ENCODE results near the gene SMAD3. TPM values are rescaled to one million over a fixed set of nuclear protein-coding genes. Genes with fewer than 3 reads are reported as not detected.

The SMAD3 gene
- polyA plus RNA-seq, 1 donor from 2014 or later: 1.0 TPM

- H3K9ac ChIP-seq (ENCODE audit: low read length): no peak overlapping the region
- H3K9me3 ChIP-seq (ENCODE audit: low read length): no peaks in the 10 kb centered on the region
- H3F3A ChIP-seq (ENCODE audit: insufficient read depth, low read length, poor library complexity, severe bottlenecking): no peaks in the 10 kb centered on the region
- no peak overlapping the region for H3K27ac ChIP-seq (ENCODE audit: low read length)
- no peaks in the 10 kb centered on the region for H3K79me2 ChIP-seq (replicated peaks; ENCODE audit: insufficient read depth, low read length)
- H3K4me2 ChIP-seq (ENCODE audit: low read length): no peak overlapping the region
- H4K20me1 ChIP-seq (ENCODE audit: insufficient read depth): no peaks in the 10 kb centered on the region
- no peak overlapping the region for H2AFZ ChIP-seq (ENCODE audit: low read depth, low read length)
- no peaks in the 10 kb centered on the region for H3K36me3 ChIP-seq (ENCODE audit: insufficient read depth, low read length)
- TF ChIP-seq TAF1 (IDR thresholded peaks at IDR 0.05; ENCODE audit: low read depth): no peak
- TF ChIP-seq MXI1 (conservative IDR thresholded peaks at IDR 0.05; ENCODE audit: poor library complexity, severe bottlenecking): no peak
- no peak for TF ChIP-seq EZH2 (IDR thresholded peaks at IDR 0.05; ENCODE audit: borderline replicate concordance, insufficient read depth, low read length, poor library complexity, severe bottlenecking)
- no peak for TF ChIP-seq SMC3 (conservative IDR thresholded peaks at IDR 0.05; ENCODE audit: poor library complexity)
- TF ChIP-seq, protein P1, sequence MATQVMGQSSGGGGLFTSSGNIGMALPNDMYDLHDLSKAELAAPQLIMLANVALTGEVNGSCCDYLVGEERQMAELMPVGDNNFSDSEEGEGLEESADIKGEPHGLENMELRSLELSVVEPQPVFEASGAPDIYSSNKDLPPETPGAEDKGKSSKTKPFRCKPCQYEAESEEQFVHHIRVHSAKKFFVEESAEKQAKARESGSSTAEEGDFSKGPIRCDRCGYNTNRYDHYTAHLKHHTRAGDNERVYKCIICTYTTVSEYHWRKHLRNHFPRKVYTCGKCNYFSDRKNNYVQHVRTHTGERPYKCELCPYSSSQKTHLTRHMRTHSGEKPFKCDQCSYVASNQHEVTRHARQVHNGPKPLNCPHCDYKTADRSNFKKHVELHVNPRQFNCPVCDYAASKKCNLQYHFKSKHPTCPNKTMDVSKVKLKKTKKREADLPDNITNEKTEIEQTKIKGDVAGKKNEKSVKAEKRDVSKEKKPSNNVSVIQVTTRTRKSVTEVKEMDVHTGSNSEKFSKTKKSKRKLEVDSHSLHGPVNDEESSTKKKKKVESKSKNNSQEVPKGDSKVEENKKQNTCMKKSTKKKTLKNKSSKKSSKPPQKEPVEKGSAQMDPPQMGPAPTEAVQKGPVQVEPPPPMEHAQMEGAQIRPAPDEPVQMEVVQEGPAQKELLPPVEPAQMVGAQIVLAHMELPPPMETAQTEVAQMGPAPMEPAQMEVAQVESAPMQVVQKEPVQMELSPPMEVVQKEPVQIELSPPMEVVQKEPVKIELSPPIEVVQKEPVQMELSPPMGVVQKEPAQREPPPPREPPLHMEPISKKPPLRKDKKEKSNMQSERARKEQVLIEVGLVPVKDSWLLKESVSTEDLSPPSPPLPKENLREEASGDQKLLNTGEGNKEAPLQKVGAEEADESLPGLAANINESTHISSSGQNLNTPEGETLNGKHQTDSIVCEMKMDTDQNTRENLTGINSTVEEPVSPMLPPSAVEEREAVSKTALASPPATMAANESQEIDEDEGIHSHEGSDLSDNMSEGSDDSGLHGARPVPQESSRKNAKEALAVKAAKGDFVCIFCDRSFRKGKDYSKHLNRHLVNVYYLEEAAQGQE (IDR thresholded peaks at IDR 0.05; ENCODE audit: borderline replicate concordance): no peak
- no peak for TF ChIP-seq POLR2AphosphoS5 (IDR thresholded peaks at IDR 0.05)
- no peak for TF ChIP-seq RAD21 (conservative IDR thresholded peaks at IDR 0.05)
- TF ChIP-seq, protein P2, sequence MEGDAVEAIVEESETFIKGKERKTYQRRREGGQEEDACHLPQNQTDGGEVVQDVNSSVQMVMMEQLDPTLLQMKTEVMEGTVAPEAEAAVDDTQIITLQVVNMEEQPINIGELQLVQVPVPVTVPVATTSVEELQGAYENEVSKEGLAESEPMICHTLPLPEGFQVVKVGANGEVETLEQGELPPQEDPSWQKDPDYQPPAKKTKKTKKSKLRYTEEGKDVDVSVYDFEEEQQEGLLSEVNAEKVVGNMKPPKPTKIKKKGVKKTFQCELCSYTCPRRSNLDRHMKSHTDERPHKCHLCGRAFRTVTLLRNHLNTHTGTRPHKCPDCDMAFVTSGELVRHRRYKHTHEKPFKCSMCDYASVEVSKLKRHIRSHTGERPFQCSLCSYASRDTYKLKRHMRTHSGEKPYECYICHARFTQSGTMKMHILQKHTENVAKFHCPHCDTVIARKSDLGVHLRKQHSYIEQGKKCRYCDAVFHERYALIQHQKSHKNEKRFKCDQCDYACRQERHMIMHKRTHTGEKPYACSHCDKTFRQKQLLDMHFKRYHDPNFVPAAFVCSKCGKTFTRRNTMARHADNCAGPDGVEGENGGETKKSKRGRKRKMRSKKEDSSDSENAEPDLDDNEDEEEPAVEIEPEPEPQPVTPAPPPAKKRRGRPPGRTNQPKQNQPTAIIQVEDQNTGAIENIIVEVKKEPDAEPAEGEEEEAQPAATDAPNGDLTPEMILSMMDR (IDR thresholded peaks at IDR 0.05; ENCODE audit: poor library complexity, severe bottlenecking): no peak
- TF ChIP-seq EP300 (conservative IDR thresholded peaks at IDR 0.05; ENCODE audit: poor library complexity, severe bottlenecking): no peak
- no peaks in the 10 kb centered on the region for H3K9me2 ChIP-seq (ENCODE audit: insufficient read depth, low read length)
- H3K4me3 ChIP-seq (ENCODE audit: low read length): no peak overlapping the region
- H3K27me3 ChIP-seq (ENCODE audit: insufficient read depth, low read depth, low read length): no peaks in the 10 kb centered on the region
Observed at GRCh38 chr15:67023517-67024313, 41.7 kb upstream of the SMAD3 start.

GRCh38 chr15:67024314-67024997 is 40.9 kb upstream of the SMAD3 start:
- no peaks in the 10 kb centered on the region for H3K9me2 ChIP-seq (ENCODE audit: insufficient read depth, low read length)
- no peaks in the 10 kb centered on the region for H3K79me2 ChIP-seq (replicated peaks; ENCODE audit: insufficient read depth, low read length)
- H3K36me3 ChIP-seq (ENCODE audit: insufficient read depth, low read length): no peaks in the 10 kb centered on the region
- H4K20me1 ChIP-seq (ENCODE audit: insufficient read depth): no peaks in the 10 kb centered on the region
- no peak overlapping the region for H3K27ac ChIP-seq (ENCODE audit: low read length)
- no peaks in the 10 kb centered on the region for H3K9me3 ChIP-seq (ENCODE audit: low read length)
- no peak for TF ChIP-seq POLR2AphosphoS5 (IDR thresholded peaks at IDR 0.05)
- TF ChIP-seq, protein P2 (IDR thresholded peaks at IDR 0.05; ENCODE audit: poor library complexity, severe bottlenecking): no peak
- no peak for TF ChIP-seq RAD21 (conservative IDR thresholded peaks at IDR 0.05)
- TF ChIP-seq, protein P1 (IDR thresholded peaks at IDR 0.05; ENCODE audit: borderline replicate concordance): no peak
- no peak for TF ChIP-seq EZH2 (IDR thresholded peaks at IDR 0.05; ENCODE audit: borderline replicate concordance, insufficient read depth, low read length, poor library complexity, severe bottlenecking)
- TF ChIP-seq EP300 (conservative IDR thresholded peaks at IDR 0.05; ENCODE audit: poor library complexity, severe bottlenecking): no peak
- no peak for TF ChIP-seq MXI1 (conservative IDR thresholded peaks at IDR 0.05; ENCODE audit: poor library complexity, severe bottlenecking)
- TF ChIP-seq TAF1 (IDR thresholded peaks at IDR 0.05; ENCODE audit: low read depth): no peak
- no peak for TF ChIP-seq SMC3 (conservative IDR thresholded peaks at IDR 0.05; ENCODE audit: poor library complexity)
- H3K27me3 ChIP-seq (ENCODE audit: insufficient read depth, low read depth, low read length): no peaks in the 10 kb centered on the region
- H2AFZ ChIP-seq (ENCODE audit: low read depth, low read length): no peak overlapping the region
- H3K4me2 ChIP-seq (ENCODE audit: low read length): no peak overlapping the region
- no peak overlapping the region for H3K4me3 ChIP-seq (ENCODE audit: low read length)
- no peaks in the 10 kb centered on the region for H3F3A ChIP-seq (ENCODE audit: insufficient read depth, low read length, poor library complexity, severe bottlenecking)
- H3K9ac ChIP-seq (ENCODE audit: low read length): no peak overlapping the region

All from neural cell (in vitro differentiated cells).